K562 (cell line): Measurements from ENCODE around the gene CHRNB1. TPM values are rescaled to one million over a fixed set of nuclear protein-coding genes. Genes with fewer than 3 reads are reported as not detected.

Experiments
- NFRKB ChIP-seq: fragments of 450-650 bp; IDR thresholded peaks from 2 replicates; pipeline ENCODE4 v1.6.1; 2016; ENCODE audit warnings: low read depth
- TEAD4 ChIP-seq, 2 experiments: sonication (generic) in 1 of 2; formaldehyde crosslinking in 1 of 2; IDR thresholded peaks; 2 replicates each; pipeline versions ENCODE4 v1.6.1 to v1.8.0; 2012 to 2022; ENCODE audit warnings: borderline replicate concordance in 1 of 2, inconsistent platforms in 1 of 2, low read length in 1 of 2, mild to moderate bottlenecking in 1 of 2, missing genetic modification reagents in 1 of 2
- TGIF2 ChIP-seq: sonication (generic); formaldehyde crosslinking; IDR thresholded peaks from 2 replicates; pipeline ENCODE4 v1.8.1; 2022; ENCODE audit warnings: mild to moderate bottlenecking, missing genetic modification reagents, moderate library complexity
- polyA plus RNA-seq, 8 experiments: library from polyadenylated mRNA; depleted of rRNA in 4 of 8; stranded (reverse) in 5 of 8; unstranded in 3 of 8; fragments of >200 nt; fragmentation: Nextera tagmentation in 2 of 8; fragmentation: Illumina TruSeq in 1 of 8; extraction: Ambion mirVana in 2 of 8; extraction: Trizol in 1 of 8; gene quantifications; 2 replicates each; pipeline versions ENCODE4 v1.2.1 to v1.2.3, GENCODE V29; 2011 to 2014; ENCODE audit warnings: inconsistent platforms in 1 of 8, missing spikeins in 1 of 8
- total RNA-seq, 7 experiments: library from RNA; depleted of rRNA in 6 of 7; stranded (reverse); fragments of >200 nt in 6 of 7; fragmentation: Illumina TruSeq in 2 of 7; extraction: Trizol in 2 of 7; gene quantifications; 2 replicates each; pipeline versions ENCODE4 v1.2.1 to v1.2.3, GENCODE V29; 2011 to 2021; ENCODE audit warnings: low replicate concordance in 1 of 7
- TF ChIP-seq, protein P1 (sequence below): fragments of 150-350 bp; IDR thresholded peaks from 2 replicates; pipeline ENCODE4 v1.6.1; 2014; ENCODE audit warnings: low read depth, mild to moderate bottlenecking, low read length, borderline replicate concordance
- TF ChIP-seq, protein P2 (sequence below): fragments of 250-450 bp; sonication (Bioruptor Pico); IDR thresholded peaks from 2 replicates; pipeline ENCODE4 v1.9.0; 2021; ENCODE audit warnings: mild to moderate bottlenecking, inconsistent platforms

CHRNB1 gene
- total and polyA plus RNA-seq, 9 of the 15 experiments (the other 6 are each of a cell fraction or from before 2014, with no cell fraction given), result 4.7 to 12.3 (median 6.8) TPM

DNA sequence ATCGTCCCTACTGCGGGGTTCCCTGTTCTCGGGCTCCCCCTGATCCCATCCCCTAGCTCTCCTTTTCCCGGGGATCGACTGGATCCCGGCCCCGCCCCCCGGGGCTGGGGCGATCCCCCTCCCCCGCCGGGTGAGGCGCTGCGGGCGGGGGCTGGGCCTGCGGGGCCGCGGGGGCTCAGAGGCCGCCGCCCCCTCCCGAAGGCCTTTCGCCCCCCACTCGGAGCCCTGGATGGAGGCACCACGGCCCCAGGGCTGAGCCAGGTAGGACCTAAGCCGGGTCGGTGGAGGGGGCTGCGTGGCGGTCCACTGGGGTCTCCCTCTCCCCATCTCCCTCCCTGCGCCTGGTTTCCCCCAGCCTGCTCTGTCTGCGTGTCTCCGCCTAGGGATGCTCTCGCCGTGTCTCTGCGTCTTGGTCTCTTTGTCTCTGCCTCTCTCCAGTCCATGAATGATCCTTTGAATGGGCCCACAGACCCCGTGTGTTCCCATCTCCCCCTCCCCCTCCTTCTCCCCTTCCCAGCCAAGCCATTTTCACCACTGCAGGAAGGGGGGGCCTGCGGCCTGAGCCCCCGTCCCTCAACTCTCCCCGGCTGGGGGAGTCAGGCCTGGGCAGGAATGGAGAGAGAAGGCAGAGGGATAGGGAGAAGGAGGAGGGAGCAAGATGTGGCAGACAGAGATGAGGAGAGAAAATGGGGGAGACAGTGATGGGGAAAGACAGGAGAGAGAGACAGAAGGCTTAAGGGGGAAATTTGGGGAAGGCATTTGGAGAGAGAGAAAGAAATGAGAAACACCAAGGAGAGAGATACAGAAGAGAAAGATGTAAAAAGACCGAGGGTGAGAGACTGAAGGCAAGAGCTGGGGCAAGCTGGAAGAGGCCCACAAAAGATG lies 39.3 kb upstream of the CHRNB1 start (continued):
- TF ChIP-seq, protein P1, sequence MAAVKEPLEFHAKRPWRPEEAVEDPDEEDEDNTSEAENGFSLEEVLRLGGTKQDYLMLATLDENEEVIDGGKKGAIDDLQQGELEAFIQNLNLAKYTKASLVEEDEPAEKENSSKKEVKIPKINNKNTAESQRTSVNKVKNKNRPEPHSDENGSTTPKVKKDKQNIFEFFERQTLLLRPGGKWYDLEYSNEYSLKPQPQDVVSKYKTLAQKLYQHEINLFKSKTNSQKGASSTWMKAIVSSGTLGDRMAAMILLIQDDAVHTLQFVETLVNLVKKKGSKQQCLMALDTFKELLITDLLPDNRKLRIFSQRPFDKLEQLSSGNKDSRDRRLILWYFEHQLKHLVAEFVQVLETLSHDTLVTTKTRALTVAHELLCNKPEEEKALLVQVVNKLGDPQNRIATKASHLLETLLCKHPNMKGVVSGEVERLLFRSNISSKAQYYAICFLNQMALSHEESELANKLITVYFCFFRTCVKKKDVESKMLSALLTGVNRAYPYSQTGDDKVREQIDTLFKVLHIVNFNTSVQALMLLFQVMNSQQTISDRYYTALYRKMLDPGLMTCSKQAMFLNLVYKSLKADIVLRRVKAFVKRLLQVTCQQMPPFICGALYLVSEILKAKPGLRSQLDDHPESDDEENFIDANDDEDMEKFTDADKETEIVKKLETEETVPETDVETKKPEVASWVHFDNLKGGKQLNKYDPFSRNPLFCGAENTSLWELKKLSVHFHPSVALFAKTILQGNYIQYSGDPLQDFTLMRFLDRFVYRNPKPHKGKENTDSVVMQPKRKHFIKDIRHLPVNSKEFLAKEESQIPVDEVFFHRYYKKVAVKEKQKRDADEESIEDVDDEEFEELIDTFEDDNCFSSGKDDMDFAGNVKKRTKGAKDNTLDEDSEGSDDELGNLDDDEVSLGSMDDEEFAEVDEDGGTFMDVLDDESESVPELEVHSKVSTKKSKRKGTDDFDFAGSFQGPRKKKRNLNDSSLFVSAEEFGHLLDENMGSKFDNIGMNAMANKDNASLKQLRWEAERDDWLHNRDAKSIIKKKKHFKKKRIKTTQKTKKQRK, result no peak
- TF ChIP-seq NFRKB (no peak), TEAD4 (IDR thresholded peaks at IDR 0.05; ENCODE audit: low read length) (no peak), TEAD4 (CRISPR knock-in tag; IDR thresholded peaks at IDR 0.05; ENCODE audit: borderline replicate concordance) (no peak), TGIF2 (CRISPR knock-in tag) (no peak)
- TF ChIP-seq, protein P2, sequence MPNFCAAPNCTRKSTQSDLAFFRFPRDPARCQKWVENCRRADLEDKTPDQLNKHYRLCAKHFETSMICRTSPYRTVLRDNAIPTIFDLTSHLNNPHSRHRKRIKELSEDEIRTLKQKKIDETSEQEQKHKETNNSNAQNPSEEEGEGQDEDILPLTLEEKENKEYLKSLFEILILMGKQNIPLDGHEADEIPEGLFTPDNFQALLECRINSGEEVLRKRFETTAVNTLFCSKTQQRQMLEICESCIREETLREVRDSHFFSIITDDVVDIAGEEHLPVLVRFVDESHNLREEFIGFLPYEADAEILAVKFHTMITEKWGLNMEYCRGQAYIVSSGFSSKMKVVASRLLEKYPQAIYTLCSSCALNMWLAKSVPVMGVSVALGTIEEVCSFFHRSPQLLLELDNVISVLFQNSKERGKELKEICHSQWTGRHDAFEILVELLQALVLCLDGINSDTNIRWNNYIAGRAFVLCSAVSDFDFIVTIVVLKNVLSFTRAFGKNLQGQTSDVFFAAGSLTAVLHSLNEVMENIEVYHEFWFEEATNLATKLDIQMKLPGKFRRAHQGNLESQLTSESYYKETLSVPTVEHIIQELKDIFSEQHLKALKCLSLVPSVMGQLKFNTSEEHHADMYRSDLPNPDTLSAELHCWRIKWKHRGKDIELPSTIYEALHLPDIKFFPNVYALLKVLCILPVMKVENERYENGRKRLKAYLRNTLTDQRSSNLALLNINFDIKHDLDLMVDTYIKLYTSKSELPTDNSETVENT (CRISPR knock-in tag), result no peak
